RPMI7951 (cell line): Measurements from ENCODE around the gene TENM4. TPM values are rescaled to one million over a fixed set of nuclear protein-coding genes. Genes with fewer than 3 reads are reported as not detected.
"Not testable (repeated sequence)": the region's sequence is repeated elsewhere in the genome, so short reads cannot be mapped to it uniquely, and the experiment has no call there.

Experiments used
- DNase-seq: peaks from one replicate; pipeline ENCODE4 v3.0.0-alpha.2; 2012; ENCODE audit warnings: low read depth
- total RNA-seq: library from RNA; depleted of rRNA; stranded (reverse); fragments of >200 nt; shearing (Covaris generic); gene quantifications from 2 replicates; pipeline ENCODE4 v1.2.3, GENCODE V29; 2014

The TENM4 gene
- total RNA-seq, 1 experiment from 2014 or later, result 25.1 TPM

DNA sequence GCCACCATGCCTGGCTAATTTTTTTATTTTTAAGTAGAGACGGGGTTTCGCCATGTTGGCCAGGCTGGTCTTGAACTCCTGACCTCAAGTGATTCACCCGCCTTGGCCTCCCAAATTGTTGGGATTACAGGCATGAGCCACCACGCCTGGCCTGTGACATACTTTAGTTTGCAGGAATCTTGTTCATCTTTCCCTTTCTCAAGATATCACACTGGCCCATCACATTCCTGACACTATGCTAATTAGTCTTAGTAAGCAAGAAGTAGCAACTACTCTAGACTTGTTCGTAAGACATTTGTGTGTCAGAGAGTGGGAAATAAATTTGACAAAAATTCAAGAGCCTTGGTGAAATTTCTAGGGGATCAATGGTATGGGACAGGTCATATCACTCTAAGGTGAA, 831.5 kb downstream of the TENM4 start:
- DNase-seq, result not testable (repeated sequence)

DNA sequence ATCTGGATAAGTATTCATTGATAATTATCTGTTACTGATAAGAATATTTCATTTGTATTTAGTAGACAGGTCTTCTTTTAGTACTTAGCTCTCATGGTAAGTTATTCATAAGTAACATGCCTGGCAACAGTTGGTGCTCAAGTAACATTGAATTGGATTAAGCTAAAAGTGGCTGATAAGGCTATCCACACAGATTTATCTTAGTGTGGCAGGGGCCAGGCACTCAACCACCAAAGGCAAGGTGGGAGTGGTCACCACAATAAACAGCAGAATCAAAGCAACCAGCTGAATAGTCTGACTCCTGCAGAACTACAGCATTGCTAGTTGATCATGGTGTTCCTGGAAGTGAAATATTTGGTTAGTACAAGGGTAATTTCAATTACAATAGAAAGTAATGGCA, 833.1 kb downstream of the TENM4 start:
- DNase-seq, result no peak

DNA sequence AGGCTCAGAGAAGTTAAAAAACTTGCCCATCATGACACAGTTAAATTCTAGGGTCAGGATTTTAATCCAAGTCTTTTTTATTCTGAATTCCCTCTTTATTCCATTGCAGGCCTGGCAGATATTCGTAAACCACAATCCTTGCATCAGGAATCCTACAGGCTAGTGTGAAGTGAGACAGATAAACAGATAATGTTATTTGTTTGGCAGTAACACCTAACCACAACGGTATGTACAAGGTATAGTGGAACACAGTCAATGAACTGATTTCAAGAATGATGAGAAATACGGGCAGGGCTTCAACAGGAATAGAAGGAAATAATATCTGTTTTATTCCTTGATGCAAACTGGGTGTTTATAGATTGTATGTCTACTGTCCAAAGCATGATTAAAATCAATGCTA, 834.2 kb downstream of the TENM4 start:
- no peak for DNase-seq

DNA sequence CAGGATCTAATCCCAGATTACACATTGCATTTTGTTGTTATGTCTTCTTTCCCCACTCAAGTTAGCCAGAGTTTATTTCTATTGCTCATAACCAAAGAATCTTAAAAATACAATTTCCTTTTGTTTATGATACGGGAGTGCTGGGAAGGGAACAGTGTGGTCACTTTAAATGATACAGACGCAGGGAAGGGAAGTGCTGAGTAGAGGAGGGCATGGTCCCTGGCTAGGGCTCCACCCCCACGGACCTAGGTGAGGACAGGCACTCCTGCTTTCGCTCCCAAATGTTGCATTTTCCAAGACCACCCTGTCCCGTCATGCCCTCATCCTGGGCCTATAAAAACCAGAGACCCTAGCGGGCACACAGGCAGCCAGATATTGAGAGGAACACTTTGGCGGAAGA, 835.5 kb downstream of the TENM4 start:
- no peak for DNase-seq

DNA sequence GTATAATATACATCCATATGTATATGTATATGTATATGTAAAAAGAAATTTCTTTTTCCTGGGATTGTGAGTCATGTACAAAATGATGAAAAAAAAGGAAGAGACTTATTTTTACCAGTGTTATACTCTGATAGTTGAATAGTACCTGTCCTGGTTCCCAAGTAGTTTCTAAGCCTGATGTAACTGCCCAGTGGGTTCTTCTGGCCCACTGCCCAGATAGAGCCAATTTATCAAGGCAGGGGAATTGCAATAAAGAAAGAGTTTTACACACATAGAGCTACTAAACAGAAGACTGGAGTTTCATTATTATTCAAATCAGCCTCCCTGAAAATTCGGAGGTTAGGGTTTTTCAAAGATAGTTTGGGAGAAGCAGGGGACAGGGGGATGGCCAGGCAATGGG, 837.0 kb downstream of the TENM4 start:
- DNase-seq, result no peak
